NCI-H1436 (cell line): ENCODE measurements around the gene AUTS2.

ENCODE experiments used
- DNase-seq: peaks from one replicate; lab custom pipeline; 2025; lab: John Stamatoyannopoulos, UW

The AUTS2 gene

GRCh38 chr7:69939317-69939716, 341.0 kb downstream of the AUTS2 start:
- no peak for DNase-seq

DNA sequence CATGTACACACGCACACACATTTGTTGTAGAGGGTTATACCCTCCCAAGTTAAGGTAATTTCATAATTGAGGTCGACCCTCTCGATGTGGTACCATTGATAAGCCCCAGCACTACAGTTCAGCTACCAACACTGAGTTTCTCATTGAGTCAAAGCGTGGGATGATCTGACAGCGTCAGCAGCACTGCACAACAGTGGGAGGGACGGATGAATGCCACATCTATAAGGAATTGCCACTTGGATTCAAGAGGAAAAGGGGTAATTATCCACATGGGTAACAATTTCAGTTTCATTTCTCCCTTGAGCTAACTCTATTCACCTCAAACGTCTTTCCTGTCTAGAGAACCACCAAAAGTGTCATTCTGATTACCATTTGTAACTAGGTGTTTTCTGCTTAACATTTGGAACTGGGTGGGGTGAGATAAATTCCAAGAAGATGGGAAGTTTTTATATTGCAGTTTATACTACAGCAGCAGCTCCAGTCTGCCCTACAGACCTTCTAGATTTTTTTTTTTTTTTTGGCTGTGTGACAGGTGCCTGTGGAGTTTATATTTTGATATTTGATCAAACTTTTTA, 342.9 kb downstream of the AUTS2 start:
- no peak for DNase-seq

DNA sequence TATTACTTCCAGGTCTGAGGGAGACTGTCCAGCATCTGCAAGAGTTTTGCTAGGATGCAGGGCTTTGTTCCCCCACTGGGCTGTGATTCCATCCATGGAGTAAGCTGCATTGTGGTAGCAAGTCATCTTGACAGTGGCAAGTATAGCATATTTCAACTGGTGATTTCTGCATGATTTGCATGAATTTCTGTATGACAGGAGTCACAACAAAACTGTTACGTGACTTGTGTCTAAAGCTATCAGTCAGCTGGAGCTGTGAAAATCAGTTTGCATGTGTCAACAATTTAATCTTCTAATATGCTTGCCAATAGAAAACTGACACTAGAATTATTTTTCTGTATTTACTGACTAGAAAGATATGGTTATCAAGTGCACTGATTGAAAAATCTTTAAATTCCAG, 344.3 kb downstream of the AUTS2 start:
- no peak for DNase-seq

DNA sequence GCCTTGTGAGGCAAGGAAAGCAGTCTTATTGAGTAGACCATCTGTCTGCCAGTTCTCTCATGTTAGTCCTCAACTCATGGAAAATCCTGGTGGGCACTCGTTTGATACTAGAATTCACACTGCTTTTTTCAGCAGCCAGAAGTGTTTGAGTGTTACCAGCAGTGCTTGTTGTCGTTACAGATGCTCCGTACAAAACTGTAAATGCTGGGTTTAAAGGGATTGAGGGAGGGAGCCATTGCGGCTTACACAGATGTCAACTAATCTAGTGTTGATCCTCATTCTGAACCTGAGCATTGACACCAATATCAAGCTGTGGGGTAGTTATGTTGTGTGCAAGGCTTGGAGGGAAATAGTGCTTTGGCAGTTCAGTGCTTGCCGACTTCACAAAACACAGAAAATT, 348.6 kb downstream of the AUTS2 start:
- DNase-seq, result no peak

- DNase-seq, result no peak
Observed at GRCh38 chr7:69947998-69948397, 349.7 kb downstream of the AUTS2 start.

DNA sequence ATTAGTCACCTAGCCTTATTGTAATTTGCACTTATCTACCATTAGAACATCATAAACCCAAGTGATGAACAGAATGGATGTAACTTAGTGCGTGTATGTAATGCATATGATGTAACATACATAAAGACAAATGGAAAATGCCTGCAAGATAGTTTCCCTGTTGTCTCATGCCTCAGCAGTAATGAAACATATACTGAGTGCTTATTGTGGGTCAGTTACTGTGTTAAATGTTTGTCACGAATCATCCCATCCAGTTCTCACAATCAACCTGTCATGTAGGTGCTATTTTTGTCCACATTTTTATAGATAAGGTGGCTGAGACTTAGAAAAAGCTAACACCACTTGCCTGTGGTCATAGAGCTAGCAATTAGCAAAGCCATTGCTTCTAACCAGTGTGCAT, 350.8 kb downstream of the AUTS2 start:
- no peak for DNase-seq

- DNase-seq, result no peak
Observed at GRCh38 chr7:69951458-69951857, 353.2 kb downstream of the AUTS2 start.

- DNase-seq, result no peak
Observed at GRCh38 chr7:69953136-69954067, 355.1 kb downstream of the AUTS2 start.

GRCh38 chr7:69956541-69956940, 358.3 kb downstream of the AUTS2 start:
- DNase-seq, result no peak

GRCh38 chr7:69957661-69958060, 359.4 kb downstream of the AUTS2 start:
- DNase-seq, result no peak

DNA sequence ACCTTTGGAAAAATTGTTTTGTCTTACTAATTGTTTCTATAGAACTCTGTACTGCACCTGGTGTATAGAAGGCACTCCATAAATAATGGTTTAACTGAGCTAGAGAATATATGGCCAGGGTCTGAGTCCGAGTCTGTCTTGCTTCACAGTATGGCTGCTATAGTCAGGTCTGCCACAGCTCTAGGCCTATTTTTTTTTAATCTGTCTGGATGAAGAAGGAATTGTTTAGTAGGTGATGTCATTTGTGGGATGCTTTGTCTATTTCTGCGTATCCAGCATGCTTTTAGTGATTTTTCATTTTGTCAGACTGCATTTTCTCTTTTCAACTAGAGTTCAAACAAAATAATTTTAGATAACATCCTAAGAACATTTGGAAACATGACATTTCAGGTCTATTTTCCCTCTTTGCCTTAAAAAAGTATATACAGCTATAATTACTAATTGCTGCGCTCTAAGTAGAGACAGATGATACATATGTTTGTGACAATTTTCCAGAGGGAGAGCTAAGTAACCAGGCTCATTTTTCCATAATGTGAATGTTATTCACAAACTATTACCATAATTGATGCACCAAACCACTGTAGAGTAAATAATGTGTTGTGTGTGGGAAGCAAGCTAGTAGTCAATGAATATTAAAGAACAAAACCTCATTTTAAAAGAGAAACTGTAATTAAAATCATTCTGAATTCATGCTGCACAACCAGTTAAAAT, 361.7 kb downstream of the AUTS2 start:
- DNase-seq, result no peak

DNA sequence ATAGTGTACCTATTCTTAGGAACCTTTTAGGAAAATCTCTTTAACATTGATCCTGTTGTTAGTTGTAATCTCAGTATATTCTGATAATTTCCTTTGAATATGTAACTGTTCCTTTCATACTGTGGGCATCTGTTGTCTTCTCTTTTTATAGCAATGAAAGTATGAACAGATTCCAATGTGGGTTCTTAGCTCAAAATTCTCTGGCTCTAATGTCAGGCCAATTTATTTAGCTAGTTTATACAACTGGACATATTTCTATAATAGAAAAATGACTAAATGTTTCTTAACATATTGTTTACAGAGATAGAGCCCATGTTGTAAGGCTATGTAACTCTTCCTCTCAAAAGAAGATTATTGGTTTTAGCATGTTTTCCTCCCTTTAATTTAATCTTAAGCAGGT, 363.2 kb downstream of the AUTS2 start:
- no peak for DNase-seq

GRCh38 chr7:69962186-69963065, 364.2 kb downstream of the AUTS2 start:
- DNase-seq, result peak; percentile 17

DNA sequence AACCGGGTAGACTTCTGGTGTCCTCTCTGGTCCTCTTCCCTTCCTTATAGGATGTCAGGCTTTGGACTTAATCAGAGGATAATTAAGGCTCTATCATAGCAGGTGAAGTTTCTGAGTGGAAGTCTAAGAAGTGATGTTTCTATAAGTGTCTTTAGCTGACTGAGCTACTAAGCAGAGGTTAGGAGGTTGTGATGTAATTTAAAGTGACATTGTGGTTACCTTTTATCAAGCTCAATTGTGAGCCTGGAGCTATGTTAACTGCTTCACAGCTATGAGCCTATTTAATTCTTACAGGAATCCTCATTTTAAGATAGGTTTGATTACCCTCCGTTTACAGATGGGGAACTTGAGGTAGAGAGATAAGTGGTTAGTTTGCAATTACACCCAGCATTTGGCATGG, 365.1 kb downstream of the AUTS2 start:
- no peak for DNase-seq

GRCh38 chr7:69966766-69967591, 368.7 kb downstream of the AUTS2 start:
- no peak for DNase-seq

DNA sequence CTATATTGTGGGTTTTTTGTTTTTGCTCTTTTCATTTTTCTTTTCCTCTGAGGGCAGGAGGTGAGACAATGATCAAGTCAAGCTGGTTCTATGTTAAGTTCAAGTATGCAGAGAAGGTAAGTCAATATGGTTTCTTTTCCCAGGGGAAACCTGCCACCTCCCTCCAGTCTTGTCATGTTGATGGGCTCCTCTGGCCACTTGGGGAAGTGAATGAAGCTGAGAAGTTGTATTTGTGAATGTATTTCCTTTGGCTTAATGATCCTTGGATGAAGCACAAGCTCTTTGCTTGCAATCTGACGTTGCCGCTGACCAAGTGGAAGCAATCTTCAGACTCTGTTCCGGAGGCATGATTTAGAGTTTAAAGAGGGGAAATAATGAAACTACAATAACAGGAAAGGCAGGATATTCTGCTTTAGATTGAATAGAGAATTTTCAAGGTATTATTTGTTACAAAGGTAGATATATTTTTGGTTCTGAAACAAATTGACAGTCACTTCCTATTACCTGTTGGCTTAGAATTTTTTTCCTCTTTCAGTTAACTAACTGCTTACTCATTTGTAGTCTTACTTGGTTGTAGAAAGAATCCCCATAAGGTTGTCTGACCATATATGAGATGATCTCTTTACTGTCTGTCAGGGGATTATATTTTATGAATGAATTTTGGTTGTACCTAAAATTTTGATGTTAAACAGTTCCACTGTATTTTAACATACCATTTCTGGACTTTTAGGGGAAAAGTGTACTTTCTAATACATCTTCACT, 369.6 kb downstream of the AUTS2 start:
- no peak for DNase-seq

DNA sequence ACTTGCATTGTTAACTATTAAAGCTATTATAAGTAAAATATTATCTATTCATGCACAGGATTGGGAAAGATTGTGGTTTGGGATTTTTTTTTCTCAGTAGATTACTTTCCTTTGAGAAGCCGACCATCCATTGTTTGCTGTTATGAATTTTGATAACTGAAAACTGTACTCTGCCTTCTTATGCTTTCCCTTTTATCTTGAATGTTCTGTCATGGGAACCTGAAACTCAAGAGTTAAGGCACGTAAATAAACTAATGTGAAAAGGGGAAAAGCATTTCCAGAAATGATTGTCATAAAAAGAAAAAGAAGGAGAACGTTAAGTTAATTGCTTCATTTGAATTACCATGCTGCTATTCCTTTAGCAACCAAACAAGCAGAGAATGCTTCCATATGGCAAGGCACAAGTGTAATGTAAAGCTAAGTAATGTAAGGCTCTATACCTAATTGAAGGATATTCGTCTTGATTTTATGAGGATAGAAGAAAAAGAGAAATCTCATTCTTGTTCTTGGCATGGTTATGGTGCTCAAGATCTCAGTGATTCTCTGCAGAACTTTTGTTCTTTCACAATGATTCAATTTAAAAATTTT, 370.8 kb downstream of the AUTS2 start:
- DNase-seq, result no peak

DNA sequence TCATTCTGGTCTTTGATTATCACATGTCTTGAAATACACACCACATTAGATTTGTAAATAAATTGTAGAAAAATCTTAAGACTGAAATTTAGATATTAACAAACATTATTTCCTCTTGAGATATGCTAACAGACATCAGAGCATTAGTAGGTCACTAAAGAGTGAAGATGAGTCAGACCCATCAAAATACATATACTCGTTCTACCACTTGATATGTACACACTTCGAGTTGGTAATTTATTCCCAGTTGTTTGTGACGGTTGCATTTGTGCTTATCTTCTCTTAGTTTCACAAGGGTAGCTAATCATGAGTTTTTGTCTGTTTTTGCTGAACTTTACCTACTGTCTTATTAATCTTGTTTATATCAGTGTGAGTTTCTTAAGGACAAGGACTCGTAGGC, 383.4 kb downstream of the AUTS2 start:
- DNase-seq, result no peak

DNA sequence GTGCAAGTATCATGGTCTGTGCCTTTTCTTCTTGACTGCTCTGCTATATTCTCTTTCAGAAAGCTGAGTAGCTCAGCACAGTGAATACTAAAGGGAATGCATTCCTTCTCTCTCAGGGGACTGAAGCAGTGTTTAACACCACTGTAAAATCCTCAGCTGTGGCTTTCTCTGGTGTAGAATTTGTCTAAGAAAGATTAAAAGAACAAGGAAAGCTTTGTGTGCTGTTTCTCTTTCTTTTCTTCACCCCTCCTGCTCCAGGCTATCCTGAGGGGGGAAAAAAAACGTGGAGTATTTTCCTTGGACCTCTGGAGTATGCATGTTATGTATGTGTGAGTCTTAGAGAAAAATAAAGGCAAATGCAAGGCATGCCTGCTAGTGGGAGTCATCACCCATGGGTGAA, 383.9 kb downstream of the AUTS2 start:
- no peak for DNase-seq

DNA sequence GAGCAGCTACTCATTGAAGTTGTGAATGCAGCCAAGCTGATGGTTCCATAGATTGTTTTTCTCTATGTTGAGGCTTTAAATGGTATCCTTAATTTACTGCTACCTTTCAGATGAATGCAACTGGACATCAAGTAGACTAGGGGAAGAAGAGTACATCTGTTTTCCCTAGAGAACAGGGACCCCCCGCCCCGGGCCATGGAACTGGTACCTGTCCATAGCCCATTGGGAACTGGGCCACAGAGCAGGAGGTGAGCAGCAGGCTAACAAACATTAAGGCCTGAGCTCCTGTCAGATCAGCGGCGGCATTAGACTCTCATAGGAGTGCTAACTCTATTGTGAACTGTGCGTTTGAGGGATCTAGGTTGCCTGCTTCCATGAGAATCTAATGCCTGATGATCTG, 391.3 kb downstream of the AUTS2 start:
- DNase-seq, result no peak
